Thymus (tissue), 14 donors: ENCODE results near the gene PROC. TPM values are rescaled to one million over a fixed set of nuclear protein-coding genes. Genes with fewer than 3 reads are reported as not detected.

ENCODE experiments used
- DNase-seq, 9 donors: peaks; one replicate each; pipeline ENCODE4 v3.0.0-alpha.2; 2013; ENCODE audit warnings: low spot score in 9 of 9, low read depth in 6 of 9, missing footprints in 1 of 9
- H3K27ac ChIP-seq, 2 donors: one replicate each; pipeline ENCODE4 v1.5.1; 2013; ENCODE audit warnings: control low read depth in 1 of 2, low read depth in 1 of 2, low read length in 1 of 2, mild to moderate bottlenecking in 1 of 2, moderate library complexity in 1 of 2
- H3K27me3 ChIP-seq, 2 donors: one replicate each; pipeline ENCODE4 v1.5.1; 2013; ENCODE audit warnings: low read length in 1 of 2; ENCODE audit not compliant: control insufficient read depth in 2 of 2, insufficient read depth in 1 of 2
- H3K36me3 ChIP-seq, 2 donors: one replicate each; pipeline ENCODE4 v1.5.1; 2013; ENCODE audit warnings: low read length in 1 of 2, mild to moderate bottlenecking in 1 of 2, moderate library complexity in 1 of 2; ENCODE audit not compliant: control insufficient read depth in 2 of 2, insufficient read depth in 2 of 2
- H3K4me1 ChIP-seq, 2 donors: one replicate each; pipeline ENCODE4 v1.5.1; 2013; ENCODE audit warnings: low read length in 2 of 2; ENCODE audit not compliant: control insufficient read depth in 2 of 2, insufficient read depth in 2 of 2
- H3K4me3 ChIP-seq, 2 donors: one replicate each; pipeline ENCODE4 v1.5.1; 2013; ENCODE audit warnings: low read length in 2 of 2, control low read depth in 1 of 2, mild to moderate bottlenecking in 1 of 2
- H3K9me3 ChIP-seq, 2 donors: one replicate each; pipeline ENCODE4 v1.5.1; 2013; ENCODE audit warnings: low read length in 1 of 2, mild to moderate bottlenecking in 1 of 2; ENCODE audit not compliant: control insufficient read depth in 2 of 2, insufficient read depth in 1 of 2
- WGBS: extraction: QIAGEN DNeasy Blood & Tissue Kit; methylation state at CpG from one replicate; pipeline ENCODE4 v1.1.7; 2013; 5-methylcytosine and 5-hydroxymethylcytosine counted together
- long read RNA-seq, 10 donors: transcript quantifications; one replicate each; lab custom pipeline, GENCODE V29; 2026
- polyA plus RNA-seq: library from polyadenylated mRNA; stranded (reverse); fragments of 200-250 nt; gene quantifications from one replicate; pipeline ENCODE4 v1.2.3, GENCODE V29; 2013
- total RNA-seq: library from RNA; stranded (reverse); fragments of 120-200 nt; gene quantifications from one replicate; pipeline ENCODE4 v1.2.4, GENCODE V29; 2013
- donor health status: healthy.

The PROC gene
- total RNA-seq (0.71 TPM), polyA plus RNA-seq (2.5 TPM)
- long read RNA-seq, donor 1, result 0 reads
- long read RNA-seq, donor 2, result 0 reads
- long read RNA-seq, donor 3, result 0 reads
- long read RNA-seq, donor 4, result 0 reads
- long read RNA-seq, donor 5, partial matches to known transcripts, result 0 of 1 reads
- long read RNA-seq, donor 5, other reads (novel, unspliced or antisense), result 0 of 1 reads
- long read RNA-seq, donor 6, result 0 reads
- long read RNA-seq, donor 7, partial matches to known transcripts, result 0 of 1 reads
- long read RNA-seq, donor 7, other reads (novel, unspliced or antisense), result 0 of 1 reads
- long read RNA-seq, donor 8, result 0 reads
- long read RNA-seq, donor 9, result 0 reads
- long read RNA-seq, donor 10, result 0 reads

DNA sequence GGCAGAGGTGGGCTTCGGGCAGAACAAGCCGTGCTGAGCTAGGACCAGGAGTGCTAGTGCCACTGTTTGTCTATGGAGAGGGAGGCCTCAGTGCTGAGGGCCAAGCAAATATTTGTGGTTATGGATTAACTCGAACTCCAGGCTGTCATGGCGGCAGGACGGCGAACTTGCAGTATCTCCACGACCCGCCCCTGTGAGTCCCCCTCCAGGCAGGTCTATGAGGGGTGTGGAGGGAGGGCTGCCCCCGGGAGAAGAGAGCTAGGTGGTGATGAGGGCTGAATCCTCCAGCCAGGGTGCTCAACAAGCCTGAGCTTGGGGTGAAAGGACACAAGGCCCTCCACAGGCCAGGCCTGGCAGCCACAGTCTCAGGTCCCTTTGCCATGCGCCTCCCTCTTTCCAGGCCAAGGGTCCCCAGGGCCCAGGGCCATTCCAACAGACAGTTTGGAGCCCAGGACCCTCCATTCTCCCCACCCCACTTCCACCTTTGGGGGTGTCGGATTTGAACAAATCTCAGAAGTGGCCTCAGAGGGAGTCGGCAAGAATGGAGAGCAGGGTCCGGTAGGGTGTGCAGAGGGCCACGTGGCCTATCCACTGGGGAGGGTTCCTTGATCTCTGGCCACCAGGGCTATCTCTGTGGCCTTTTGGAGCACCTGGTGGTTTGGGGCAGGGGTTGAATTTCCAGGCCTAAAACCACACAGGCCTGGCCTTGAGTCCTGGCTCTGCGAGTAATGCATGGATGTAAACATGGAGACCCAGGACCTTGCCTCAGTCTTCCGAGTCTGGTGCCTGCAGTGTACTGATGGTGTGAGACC, at the start of gene PROC:
TSS of gene PROC (plus strand) at position 128 of the 812 bp plus-strand sequence. CDS start 1,516 bp downstream, outside the sequence.
- Histone ChIP-seq H3K36me3 (no peaks in the 10 kb centered on the region), H3K4me1 (peaks cover 22 to 58% of the 10 kb centered on the region in 2 donors), H3K27me3 (peaks cover 0 to 22% of the 10 kb centered on the region in 2 donors), H3K27ac (peak within 1 kb of the TSS in 1 of 2 donors; percentile 83), H3K9me3 (no peaks in the 10 kb centered on the region), H3K4me3 (no peak within 1 kb of the TSS)
- 98% methylated on average over 16 of the region's 16 CpGs for WGBS
- DNase-seq, result no peak

DNA sequence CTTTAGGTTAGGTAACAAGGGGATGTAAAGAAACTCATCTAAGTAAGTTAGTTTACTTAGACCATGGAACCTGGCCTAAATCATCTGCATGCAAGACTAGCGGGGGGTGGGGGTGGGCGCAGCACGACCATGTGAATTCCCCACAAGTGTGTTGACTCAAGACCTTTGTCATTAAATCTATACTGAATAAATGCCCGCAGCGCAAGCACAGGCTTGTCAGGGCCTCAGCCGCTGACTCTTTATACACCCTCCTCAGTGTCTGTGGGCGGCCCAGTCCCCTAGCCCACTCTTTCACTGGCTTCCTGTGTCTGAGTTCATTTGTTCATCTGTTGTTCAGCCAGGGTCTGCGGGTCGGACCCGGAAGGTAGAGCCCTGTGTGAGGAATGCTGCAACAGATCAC, 48.2 kb upstream of the PROC start:
- no peak for DNase-seq
- WGBS, result 97% methylated on average over 10 of the region's 10 CpGs
- Histone ChIP-seq H3K36me3 (peaks cover 6 to 8% of the 10 kb centered on the region in 2 donors), H3K27ac (no peak overlapping the region), H3K27me3 (no peaks in the 10 kb centered on the region), H3K4me1 (no peaks in the 10 kb centered on the region), H3K9me3 (peaks cover 5 to 20% of the 10 kb centered on the region in 2 donors), H3K4me3 (no peak overlapping the region)

DNA sequence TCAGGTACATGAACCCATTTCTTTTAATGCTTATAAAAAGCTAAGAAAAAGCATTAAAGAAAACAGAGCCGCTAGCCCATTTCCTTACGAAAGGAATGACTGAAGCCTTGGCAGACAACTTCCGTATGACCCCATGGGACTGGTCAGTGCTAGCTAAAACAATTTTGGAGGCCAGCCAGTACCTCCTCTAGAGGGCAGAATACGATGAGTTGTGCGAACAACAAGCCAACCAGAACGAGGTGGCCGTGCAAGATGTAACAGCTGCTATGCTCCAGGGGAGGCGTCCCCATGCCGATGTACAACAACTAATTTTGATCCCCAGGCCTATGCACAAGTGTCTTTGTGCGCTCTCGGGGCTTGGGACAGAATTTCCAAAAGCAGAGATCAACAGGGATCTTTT, 47.2 kb upstream of the PROC start:
- Histone ChIP-seq H3K4me3 (no peak overlapping the region), H3K9me3 (peaks cover 5 to 20% of the 10 kb centered on the region in 2 donors)

DNA sequence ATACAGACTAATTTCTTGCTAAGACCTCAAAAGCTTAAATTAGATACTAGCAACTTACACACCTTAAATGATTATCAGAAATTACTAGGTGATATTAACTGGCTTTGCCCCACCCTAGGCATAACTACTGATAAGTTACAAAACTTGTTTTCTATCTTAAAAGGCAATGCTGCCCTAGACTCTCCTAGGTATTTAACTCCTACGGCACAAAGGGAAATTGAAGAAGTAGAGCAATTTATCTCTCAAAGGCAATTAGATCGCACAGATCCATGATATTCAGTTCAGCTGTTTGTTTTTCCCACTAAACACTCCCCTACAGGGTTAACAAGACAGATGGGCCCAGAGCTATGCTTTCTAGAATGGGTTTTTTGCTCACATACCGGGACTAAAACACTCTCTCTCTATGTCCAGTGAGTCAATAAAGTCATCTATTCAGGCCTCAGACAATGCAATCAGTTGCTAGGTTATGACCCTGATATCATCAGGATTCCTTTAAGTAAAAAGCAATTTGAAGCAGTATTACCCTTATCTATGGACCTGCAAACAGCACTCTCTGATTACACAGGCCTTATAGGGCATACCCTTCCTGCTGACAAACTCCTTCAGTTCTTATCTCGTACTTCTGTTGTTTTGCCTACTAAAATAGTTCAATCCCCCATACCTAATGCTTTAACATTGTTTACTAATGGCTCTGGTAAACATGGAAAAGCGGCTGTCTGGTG, 44.7 kb upstream of the PROC start:
- Histone ChIP-seq H3K4me1 (no peaks in the 10 kb centered on the region), H3K27me3 (no peaks in the 10 kb centered on the region), H3K9me3 (peaks cover 8 to 27% of the 10 kb centered on the region in 2 donors), H3K36me3 (peaks cover 12 to 17% of the 10 kb centered on the region in 2 donors), H3K27ac (no peak overlapping the region), H3K4me3 (no peak overlapping the region)
- DNase-seq, result no peak
- WGBS, result 98% methylated on average over 5 of the region's 5 CpGs

More for the DNA sequence above, 47.2 kb upstream of the PROC start:
- Histone ChIP-seq H3K4me1 (no peaks in the 10 kb centered on the region), H3K36me3 (peaks cover 6 to 12% of the 10 kb centered on the region in 2 donors), H3K27ac (no peak overlapping the region), H3K27me3 (no peaks in the 10 kb centered on the region)
- no peak for DNase-seq
- 98% methylated on average over 11 of the region's 11 CpGs for WGBS

DNA sequence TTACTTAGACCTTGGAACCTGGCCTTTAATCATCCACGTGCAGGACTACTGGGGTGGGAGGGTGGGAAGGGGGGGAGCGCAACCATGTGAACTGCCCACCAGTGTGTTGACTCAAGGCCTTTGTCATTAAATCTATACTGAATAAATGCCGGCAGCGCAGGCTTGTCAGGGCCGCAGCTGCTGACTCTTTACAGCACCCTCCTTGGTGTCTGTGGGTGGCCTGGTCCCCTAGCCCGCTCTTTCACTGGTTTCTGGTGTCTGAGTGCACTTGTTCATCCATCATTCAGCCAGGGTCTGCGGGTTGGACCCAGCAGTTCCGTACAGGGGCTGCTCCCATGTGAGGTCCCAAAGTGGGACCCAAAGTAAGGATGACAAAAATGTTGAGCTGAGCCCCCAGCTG, 42.0 kb upstream of the PROC start:
- H3K27me3 ChIP-seq, result no peaks in the 10 kb centered on the region
- 98% methylated on average over 8 of the region's 8 CpGs for WGBS
- H3K9me3 ChIP-seq, result peaks cover 3 to 13% of the 10 kb centered on the region in 2 donors
- peaks cover 6 to 9% of the 10 kb centered on the region in 2 donors for H3K36me3 ChIP-seq
- H3K4me1 ChIP-seq, result no peaks in the 10 kb centered on the region
- no peak overlapping the region for H3K27ac ChIP-seq
- H3K4me3 ChIP-seq, result no peak overlapping the region
- no peak for DNase-seq

DNA sequence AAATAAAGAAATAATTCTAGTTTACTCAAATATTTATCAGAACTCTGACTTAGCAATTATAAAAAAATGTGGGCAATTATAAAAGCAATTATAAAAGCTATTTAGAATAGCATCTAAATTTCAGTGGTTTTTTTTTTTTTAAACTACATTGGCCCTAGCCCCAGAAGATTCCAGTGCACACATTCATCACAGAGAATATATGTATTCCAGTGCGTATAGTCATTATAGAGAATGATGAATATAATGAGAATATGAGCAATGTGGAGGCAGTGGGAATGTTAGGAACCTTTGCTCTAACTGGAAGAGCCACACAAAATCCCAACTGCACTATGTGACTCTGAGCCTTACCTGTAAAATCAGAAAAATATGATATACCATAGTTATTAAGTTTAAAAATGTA, 41.0 kb upstream of the PROC start:
- no peak overlapping the region for H3K27ac ChIP-seq
- peaks cover 6 to 9% of the 10 kb centered on the region in 2 donors for H3K36me3 ChIP-seq
- no peaks in the 10 kb centered on the region for H3K4me1 ChIP-seq
- H3K27me3 ChIP-seq, result no peaks in the 10 kb centered on the region
- H3K9me3 ChIP-seq, result peaks cover 3 to 10% of the 10 kb centered on the region in 2 donors
- WGBS, result 99% methylated on average over 1 of the region's 1 CpG
- H3K4me3 ChIP-seq, result no peak overlapping the region
- DNase-seq, result no peak

DNA sequence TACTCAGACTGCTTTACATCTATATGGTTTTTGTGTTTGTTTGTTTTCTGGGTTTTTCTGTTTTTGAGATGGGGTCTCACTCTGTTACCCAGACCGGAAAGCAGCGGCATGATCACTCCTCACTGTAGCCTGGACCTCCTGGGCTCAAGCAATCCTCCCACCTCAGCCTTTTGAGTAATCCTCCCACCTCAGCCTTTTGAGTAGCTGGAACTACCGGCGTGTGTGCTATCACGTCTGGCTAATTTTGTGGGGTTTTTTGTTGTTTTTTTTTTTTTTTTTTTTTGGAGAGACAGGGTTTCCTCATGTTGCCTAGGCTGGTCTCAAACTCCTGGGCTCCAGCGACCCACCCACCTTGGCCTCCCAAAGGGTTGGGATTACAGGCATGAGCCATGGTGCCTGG, 39.5 kb upstream of the PROC start:
- DNase-seq, result no peak
- H3K4me3 ChIP-seq, result no peak overlapping the region
- no peak overlapping the region for H3K27ac ChIP-seq
- H3K36me3 ChIP-seq, result peaks cover 6 to 9% of the 10 kb centered on the region in 2 donors
- no peaks in the 10 kb centered on the region for H3K4me1 ChIP-seq
- H3K9me3 ChIP-seq, result peaks cover 3 to 10% of the 10 kb centered on the region in 2 donors
- H3K27me3 ChIP-seq, result no peaks in the 10 kb centered on the region
- WGBS, result 96% methylated on average over 6 of the region's 6 CpGs

DNA sequence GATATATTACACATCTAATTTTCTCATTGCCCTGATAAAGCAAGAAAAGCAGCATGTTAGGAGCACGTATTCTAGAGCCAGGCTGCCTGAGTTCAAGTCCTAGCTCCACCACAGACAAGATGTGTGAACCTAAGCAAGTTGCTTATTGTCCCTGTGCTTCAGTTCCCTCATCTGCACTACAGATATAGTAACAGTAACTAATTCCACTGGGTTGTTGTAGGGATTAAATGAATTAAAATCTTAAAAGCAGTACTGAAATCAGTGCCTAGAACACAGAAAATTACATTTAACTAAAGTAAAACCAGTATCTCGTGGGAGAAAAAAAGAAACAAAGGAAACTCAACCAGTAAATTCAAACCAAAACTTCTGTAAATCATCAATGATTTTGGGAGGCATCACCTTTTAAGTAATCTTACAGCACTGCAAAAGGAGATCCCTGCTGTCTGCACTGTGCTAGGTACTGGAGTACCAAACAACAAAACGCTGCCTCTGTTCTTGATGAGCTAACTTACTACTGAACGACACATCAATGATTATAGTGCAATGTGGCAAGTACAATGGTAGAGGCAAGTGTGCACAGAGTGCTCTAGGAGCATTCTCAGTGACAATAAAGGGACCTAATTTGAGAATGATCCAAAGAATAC, 38.4 kb upstream of the PROC start:
- no peak overlapping the region for H3K27ac ChIP-seq
- H3K9me3 ChIP-seq, result peaks cover 3 to 7% of the 10 kb centered on the region in 2 donors
- 95% methylated on average over 4 of the region's 4 CpGs for WGBS
- H3K4me1 ChIP-seq, result peaks cover 0 to 4% of the 10 kb centered on the region in 2 donors
- no peak overlapping the region for H3K4me3 ChIP-seq
- no peak for DNase-seq
- no peaks in the 10 kb centered on the region for H3K27me3 ChIP-seq
- H3K36me3 ChIP-seq, result peaks cover 6 to 12% of the 10 kb centered on the region in 2 donors
